ENCODE results near the gene EHHADH.

GRCh38 chr3:185263423-185263822, 9.6 kb upstream of the EHHADH start:
- TF ChIP-seq CTCF (IDR thresholded peaks at IDR 0.05) (no peak), POLR2A (IDR thresholded peaks at IDR 0.05) (no peak)

All from heart left ventricle (tissue), 13 donors.